GM20431 (cell line): ENCODE data around the gene TUBGCP5.

Experiments
- in situ Hi-C: fragments of 300-500 bp; cut with MseI, MboI; formaldehyde crosslinking; loops from one replicate; pipeline ENCODE4 v1.15.0; 2020; ENCODE audit warnings: low sequenced_read_pairs; ENCODE audit not compliant: unreplicated experiment

TUBGCP5 gene

GRCh38 chr15:22980189-22981050 lies 58.9 kb downstream of the TUBGCP5 start, which contains the start of gene CYFIP1:
CYFIP1 (minus strand) TSS chr15:22980368; CDS start chr15:22947285, 33,083 bp downstream.
- in situ Hi-C loops = no loop called here

DNA sequence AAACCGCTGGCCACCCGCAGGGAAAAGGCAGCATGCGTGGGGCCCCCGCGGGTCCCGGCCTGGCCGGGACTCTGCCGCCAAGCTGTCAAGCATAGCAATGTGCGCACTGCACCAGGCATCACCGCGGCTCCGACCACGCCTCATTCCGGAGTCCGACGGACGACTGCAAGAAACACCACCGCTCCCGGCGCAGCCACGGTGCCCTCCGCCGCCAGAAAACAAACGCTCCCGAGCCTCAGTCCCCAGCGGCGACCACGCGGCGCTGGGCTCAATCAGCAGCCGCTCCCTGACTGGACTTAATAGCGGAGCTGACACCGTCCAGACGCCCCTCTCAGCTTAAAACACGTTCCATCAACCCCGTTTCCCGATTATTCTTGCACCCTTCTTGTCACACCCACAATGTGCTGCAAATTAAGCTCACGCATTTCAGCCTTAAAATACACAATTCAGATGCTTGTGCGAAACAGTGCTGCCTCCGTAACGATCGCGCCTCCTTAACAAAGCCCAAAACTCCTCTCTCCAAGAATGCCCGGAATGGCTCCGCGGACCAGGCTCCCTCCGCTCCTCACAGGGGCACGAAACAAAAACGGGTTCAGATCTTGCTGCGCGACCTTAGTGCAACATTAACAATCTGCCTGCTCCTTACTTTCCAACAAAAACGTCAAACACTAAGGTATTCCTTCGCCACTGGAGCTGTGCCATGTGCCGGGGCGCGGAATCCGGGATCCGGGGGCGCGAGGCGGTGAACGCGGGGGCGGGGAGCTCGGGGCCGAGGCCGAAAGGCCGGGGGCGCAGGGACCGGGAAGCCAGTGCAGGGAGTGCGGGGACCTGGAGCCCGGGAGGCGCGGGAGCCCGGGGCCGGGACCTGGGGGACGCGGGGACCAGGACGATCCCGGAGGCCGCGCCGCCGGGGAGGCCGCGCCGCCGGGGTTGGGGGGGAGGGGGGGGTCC lies 59.9 kb downstream of the TUBGCP5 start:
- in situ Hi-C loops = no loop called here

GRCh38 chr15:22978691-22979237 lies 60.6 kb downstream of the TUBGCP5 start:
- in situ Hi-C loops = no loop called here

DNA sequence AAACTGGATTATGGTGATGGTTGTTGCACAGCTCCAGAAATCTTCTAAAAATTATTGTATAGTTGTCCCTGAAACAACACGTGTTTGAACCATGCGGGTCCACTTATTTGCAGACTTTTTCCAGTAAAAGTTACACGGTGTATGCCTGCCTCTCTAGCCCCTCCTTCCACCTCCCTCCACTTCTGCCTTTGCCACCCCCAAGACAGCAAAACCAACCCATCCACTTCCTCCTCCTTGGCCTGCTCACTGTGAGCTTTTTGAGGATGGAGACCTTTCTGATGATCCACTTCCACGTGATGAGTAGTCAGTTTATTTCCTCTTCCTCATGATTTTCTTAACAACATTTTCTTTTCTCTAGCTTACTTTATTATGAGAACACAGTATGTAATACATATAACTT lies 64.6 kb downstream of the TUBGCP5 start:
- in situ Hi-C loops = no loop called here

DNA sequence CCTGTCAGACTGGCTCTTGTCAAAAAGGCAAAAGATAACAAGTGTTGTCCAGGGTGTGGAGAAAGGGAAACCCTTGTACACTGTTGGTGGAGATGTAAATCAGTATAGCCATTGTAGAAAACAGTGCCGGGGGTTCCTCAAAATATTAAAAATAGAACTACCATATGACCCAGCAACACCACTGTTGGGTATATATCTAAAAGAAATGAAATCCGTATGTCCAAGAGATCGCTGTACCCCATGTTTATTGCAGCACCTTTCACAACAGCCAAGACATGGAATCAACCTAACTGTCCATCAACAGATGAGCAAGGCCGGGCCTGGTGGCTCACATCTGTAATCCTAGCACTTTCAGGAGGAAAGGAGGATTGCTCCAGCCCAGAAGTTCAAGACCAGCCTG lies 65.4 kb downstream of the TUBGCP5 start:
- in situ Hi-C loops = no loop called here

GRCh38 chr15:22973286-22973685 lies 66.1 kb downstream of the TUBGCP5 start:
- in situ Hi-C loops = no loop called here

DNA sequence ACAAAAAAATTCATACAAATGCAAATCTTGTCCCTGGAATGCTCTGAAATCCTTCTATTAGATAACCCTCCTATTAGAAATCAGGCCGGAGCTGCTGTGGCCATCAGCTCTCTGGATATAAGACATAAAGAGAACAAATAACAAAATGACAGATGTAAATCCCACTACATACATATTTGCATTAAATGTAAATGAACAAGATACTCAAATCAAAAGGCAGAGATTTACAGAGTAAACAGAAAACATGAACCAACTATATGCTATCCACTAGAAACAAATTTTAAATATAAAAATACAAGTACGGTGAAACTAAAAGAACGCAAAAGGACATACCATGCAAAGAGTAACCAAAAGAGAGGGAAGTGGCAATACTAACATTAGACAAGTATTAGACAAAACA lies 69.9 kb downstream of the TUBGCP5 start:
- in situ Hi-C loops = no loop called here

GRCh38 chr15:22968366-22968765 lies 71.0 kb downstream of the TUBGCP5 start:
- in situ Hi-C loops = no loop called here

DNA sequence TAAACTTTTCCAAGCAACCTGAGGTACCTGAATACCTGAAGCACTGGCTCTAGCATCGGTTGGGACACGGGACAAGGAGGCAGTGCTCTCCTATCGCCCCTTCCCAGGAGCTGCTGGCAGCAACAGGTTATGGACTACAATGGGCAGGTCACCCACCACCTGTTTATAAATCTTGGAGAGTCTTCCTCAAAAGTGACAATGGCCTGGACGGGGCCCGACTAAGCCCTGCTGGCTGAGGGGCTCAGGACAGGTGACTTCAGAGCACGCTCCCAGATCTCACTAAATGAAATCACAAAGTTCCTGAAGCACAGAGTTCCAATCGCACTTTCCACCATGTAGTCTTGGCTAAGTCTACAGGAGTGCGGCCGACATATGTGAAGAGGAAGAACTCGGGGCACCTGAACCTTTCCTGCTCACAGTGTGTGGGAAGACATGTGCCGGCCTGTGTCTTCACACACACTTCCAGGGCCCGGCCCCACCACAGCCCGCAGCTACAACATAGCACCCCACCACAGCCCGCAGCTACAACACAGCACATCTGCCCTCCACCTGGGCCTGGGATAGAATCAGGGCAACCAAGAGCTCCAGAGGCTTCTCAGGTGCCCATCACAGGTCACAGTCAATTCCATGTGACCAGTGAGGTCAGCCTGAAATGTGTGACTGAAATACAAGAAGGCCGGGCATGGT lies 72.1 kb downstream of the TUBGCP5 start:
- in situ Hi-C loops = no loop called here

GRCh38 chr15:22966321-22967083 lies 72.9 kb downstream of the TUBGCP5 start:
- in situ Hi-C loops = no loop called here

DNA sequence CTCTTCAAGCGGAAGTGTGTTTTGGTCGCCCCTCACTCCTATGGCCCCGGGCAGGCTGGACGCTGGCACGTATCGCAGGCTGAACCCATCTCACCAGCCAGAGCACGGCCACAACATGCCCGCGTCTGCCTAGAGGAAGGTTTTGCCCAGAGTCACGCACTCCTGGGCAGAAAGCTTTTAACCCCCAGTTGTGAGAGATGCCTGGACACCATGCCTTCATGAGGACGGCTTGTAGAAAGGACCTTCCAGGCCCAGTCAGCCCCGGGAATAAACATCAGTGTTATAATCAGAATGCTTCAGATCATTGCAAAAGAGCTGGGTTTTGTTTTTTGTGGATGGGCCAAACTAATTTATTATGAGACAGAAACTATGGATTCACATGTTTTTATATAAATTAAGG lies 75.7 kb downstream of the TUBGCP5 start:
- in situ Hi-C loops = no loop called here

DNA sequence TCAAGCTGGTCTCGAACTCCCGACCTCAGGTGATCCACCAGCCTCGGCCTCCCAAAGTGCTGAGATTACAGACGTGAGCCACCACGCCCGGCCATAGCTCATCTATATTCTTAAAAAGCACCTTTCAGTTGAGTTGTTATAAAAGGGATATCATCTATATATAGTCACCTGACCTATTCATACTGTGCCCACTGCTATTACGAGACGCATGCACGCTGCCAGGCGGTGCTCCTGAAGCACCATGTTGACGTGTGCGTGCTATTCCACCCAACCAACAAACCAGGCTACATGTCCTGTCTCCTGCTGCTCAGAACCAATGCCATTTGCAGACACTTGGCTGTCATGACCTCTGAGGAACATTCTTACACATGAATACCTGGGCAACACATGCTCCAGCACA lies 76.8 kb downstream of the TUBGCP5 start:
- in situ Hi-C loops = no loop called here

- in situ Hi-C loops = no loop called here
Measured at GRCh38 chr15:22961762-22962161, 77.6 kb downstream of the TUBGCP5 start.

DNA sequence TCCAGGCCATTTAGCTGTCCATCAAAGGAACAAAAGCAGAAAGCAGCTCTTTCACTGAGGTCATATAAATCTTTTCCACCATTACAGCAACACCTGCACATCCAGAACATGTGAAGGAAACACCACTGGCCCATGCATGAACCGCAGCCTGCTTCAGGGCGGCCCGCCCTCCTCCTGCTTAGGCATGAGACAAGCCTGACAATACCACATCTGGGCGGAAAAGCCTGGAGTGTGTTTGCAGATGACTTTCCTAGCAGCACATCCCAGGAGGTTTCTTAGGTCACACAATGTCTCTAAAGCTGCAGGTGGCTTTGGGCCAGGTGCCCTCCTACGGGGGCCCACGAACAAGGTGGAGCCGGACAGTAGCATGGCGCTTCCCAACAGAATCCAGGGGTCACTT lies 78.8 kb downstream of the TUBGCP5 start:
- in situ Hi-C loops = no loop called here

DNA sequence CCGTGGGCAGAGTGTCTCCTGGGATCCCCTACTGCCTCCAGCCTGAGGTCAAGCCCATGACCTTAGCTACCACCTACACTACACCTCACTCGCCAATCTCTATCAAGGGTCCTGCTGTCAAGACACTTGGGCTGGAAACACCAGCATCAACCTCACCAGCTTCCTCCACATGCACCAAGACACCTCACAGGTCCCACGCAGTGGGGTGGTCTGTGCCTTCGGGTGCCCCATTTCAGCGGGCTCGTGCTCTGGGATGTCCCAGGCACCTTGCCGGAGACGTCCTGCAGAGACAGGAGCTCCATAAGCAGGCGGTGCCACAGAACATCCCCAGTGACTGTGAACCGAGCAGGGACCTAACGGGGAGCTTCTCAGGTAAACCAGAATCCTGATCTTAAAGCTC lies 79.2 kb downstream of the TUBGCP5 start:
- in situ Hi-C loops = no loop called here

DNA sequence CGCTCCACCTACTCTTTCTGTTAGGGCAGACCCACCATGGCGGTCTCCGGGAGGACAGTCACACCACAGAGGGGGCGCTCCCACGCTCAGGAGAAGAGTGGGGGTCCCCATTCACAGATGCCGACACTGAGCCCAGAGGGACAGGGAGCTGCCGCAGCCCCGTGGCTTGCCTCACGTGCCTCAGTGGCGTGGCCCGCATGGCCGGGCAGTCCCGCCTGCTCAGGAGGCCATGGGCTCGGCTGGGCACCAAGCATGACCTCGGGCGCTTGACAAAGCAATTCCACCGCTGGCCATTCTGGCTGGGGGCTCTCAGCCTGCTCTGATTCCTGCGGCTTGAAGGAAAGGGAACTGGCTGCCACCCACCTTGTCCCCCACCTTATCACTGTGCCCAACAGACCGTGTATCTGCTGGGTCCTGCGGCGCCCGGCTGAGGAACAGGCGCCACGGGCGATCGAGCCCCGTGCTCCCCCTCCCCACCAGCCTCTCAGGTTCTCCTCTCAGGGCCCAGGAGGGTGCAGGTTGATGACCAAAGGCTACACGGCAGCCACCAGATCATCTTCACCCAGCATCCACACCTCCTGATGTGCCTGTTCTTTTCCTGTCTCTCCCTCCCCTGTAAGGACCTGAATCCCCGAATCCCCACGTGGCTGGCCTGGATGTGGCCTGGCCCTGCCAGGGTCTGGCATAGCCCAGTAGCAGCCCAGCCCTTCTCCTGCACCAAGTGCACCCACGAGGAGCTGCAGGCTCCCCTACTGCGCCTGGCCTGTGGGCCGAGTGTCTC lies 79.9 kb downstream of the TUBGCP5 start:
- in situ Hi-C loops = no loop called here

- in situ Hi-C loops = no loop called here
Measured at GRCh38 chr15:22958487-22959280, 80.7 kb downstream of the TUBGCP5 start.

- in situ Hi-C loops = no loop called here
Measured at GRCh38 chr15:22956978-22957260, 82.5 kb downstream of the TUBGCP5 start.
